ENCODE measurements around the gene PGD. TPM values are rescaled to one million over a fixed set of nuclear protein-coding genes. Genes with fewer than 3 reads are reported as not detected.
"Not testable (repeated sequence)": the region's sequence is repeated elsewhere in the genome, so short reads cannot be mapped to it uniquely, and the experiment has no call there.

PGD gene
- total RNA-seq, 1 donor from 2014 or later: 166 TPM

GRCh38 chr1:10415211-10415930, 16.5 kb downstream of the PGD start:
- ATAC-seq (peak; percentile 88), DNase-seq (no peak)
- Histone ChIP-seq H3K27ac (peak overlapping the region; percentile 60), H3K36me3 (peaks cover 92% of the 10 kb centered on the region), H3K27me3 (no peaks in the 10 kb centered on the region), H3K4me1 (no peaks in the 10 kb centered on the region), H3K9me3 (no peaks in the 10 kb centered on the region), H3K4me3 (no peak overlapping the region)
- intact Hi-C loops (cut with DNase I): no loop called here
- TF ChIP-seq CTCF (IDR thresholded peaks at IDR 0.05): no peak

- Histone ChIP-seq H3K27ac (peak overlapping the region; percentile 60), H3K36me3 (peaks cover 92% of the 10 kb centered on the region)
- intact Hi-C loops (cut with DNase I); H3K4me3 ChIP-seq; H3K4me1 ChIP-seq; H3K9me3 ChIP-seq; DNase-seq; ATAC-seq; H3K27me3 ChIP-seq: not testable (repeated sequence)
Measured at GRCh38 chr1:10415967-10416366, 17.1 kb downstream of the PGD start.

GRCh38 chr1:10418741-10419140, 19.9 kb downstream of the PGD start:
- H3K36me3 ChIP-seq: peaks cover 72% of the 10 kb centered on the region
- DNase-seq; H3K4me3 ChIP-seq; H3K4me1 ChIP-seq; H3K9me3 ChIP-seq; H3K27ac ChIP-seq; H3K27me3 ChIP-seq; intact Hi-C loops (cut with DNase I); ATAC-seq: not testable (repeated sequence)

GRCh38 chr1:10419351-10419750, 20.5 kb downstream of the PGD start:
- H3K27me3 ChIP-seq: no peaks in the 10 kb centered on the region
- H3K36me3 ChIP-seq: peaks cover 66% of the 10 kb centered on the region
- H3K9me3 ChIP-seq: no peaks in the 10 kb centered on the region
- DNase-seq (no peak), ATAC-seq (no peak)
- H3K27ac ChIP-seq: no peak overlapping the region
- no peak for TF ChIP-seq CTCF (IDR thresholded peaks at IDR 0.05)
- intact Hi-C loops (cut with DNase I): no loop called here
- H3K4me3 ChIP-seq: no peak overlapping the region
- H3K4me1 ChIP-seq: no peaks in the 10 kb centered on the region

GRCh38 chr1:10421637-10422036, 22.8 kb downstream of the PGD start:
- DNase-seq (no peak), ATAC-seq (no peak)
- H3K27me3 ChIP-seq: no peaks in the 10 kb centered on the region
- no peak overlapping the region for H3K27ac ChIP-seq
- intact Hi-C loops (cut with DNase I): loop anchor here (10.0 kb wide), 1 partner anchor 47 kb away; no protein-coding TSS in a partner anchor
- H3K9me3 ChIP-seq: no peaks in the 10 kb centered on the region
- H3K36me3 ChIP-seq: peaks cover 49% of the 10 kb centered on the region
- no peak for TF ChIP-seq CTCF (IDR thresholded peaks at IDR 0.05)
- no peak overlapping the region for H3K4me3 ChIP-seq
- H3K4me1 ChIP-seq: no peaks in the 10 kb centered on the region

- Histone ChIP-seq H3K27me3 (no peaks in the 10 kb centered on the region), H3K4me1 (no peaks in the 10 kb centered on the region), H3K9me3 (no peaks in the 10 kb centered on the region), H3K4me3 (no peak overlapping the region), H3K27ac (no peak overlapping the region), H3K36me3 (peaks cover 27% of the 10 kb centered on the region)
- no peak for DNase-seq
- intact Hi-C loops (cut with DNase I): loop anchor here (10.0 kb wide), 1 partner anchor 49 kb away; no protein-coding TSS in a partner anchor
- no peak for TF ChIP-seq CTCF (IDR thresholded peaks at IDR 0.05)
- ATAC-seq: no peak
Measured at GRCh38 chr1:10424034-10424433, 25.2 kb downstream of the PGD start.
